WTC11 (cell line): ENCODE measurements around the gene LPAR3. TPM values are rescaled to one million over a fixed set of nuclear protein-coding genes. Genes with fewer than 3 reads are reported as not detected.
"Not testable (repeated sequence)": the region's sequence is repeated elsewhere in the genome, so short reads cannot be mapped to it uniquely, and the experiment has no call there.

Experiments used
- ATAC-seq: fragments of 200-7000 bp; cut with Tn5 transposase; 2 replicates; pipeline ENCODE4 v1.10.0; 2021; ENCODE audit warnings: mild to moderate bottlenecking, moderate library complexity
- CTCF ChIA-PET: fragments of 300-600 bp; sonication (Branson Sonifier 250); formaldehyde crosslinking; loops from one replicate; lab custom pipeline; 2021; ENCODE audit warnings: antibody characterized with exemption; lab: Charles Lee
- POLR2A ChIA-PET: fragments of 350-600 bp; sonication (Branson Sonifier 250); formaldehyde crosslinking; loops from one replicate; lab custom pipeline; 2021; ENCODE audit warnings: antibody characterized with exemption; lab: Charles Lee
- DNase-seq: peaks from one replicate; pipeline ENCODE4 v3.0.0; 2021; ENCODE audit warnings: low spot score
- H3K27ac Mint-ChIP-seq: 2 replicates; pipeline ENCODE4 v1.8.0; 2021; ENCODE audit warnings: mixed read lengths
- H3K27me3 Mint-ChIP-seq: 2 replicates; pipeline ENCODE4 v1.8.0; 2021; ENCODE audit warnings: low read depth, mild to moderate bottlenecking, moderate library complexity, mixed read lengths
- H3K36me3 Mint-ChIP-seq: 2 replicates; pipeline ENCODE4 v1.8.0; 2021; ENCODE audit warnings: mixed read lengths
- H3K4me1 Mint-ChIP-seq: 2 replicates; pipeline ENCODE4 v1.8.0; 2022; ENCODE audit warnings: mixed read lengths
- H3K4me3 Mint-ChIP-seq: 2 replicates; pipeline ENCODE4 v1.8.0; 2021; ENCODE audit warnings: mild to moderate bottlenecking, moderate library complexity, mixed read lengths
- H3K9me3 Mint-ChIP-seq: 2 replicates; pipeline ENCODE4 v1.8.0; 2021; ENCODE audit warnings: mixed read lengths
- ATF1 ChIP-seq: sonication (generic); formaldehyde crosslinking; IDR thresholded peaks from 2 replicates; pipeline ENCODE4 v1.8.1; 2023; ENCODE audit warnings: mild to moderate bottlenecking, moderate library complexity, missing genetic modification reagents
- GTF2I ChIP-seq: fragments of 250-450 bp; sonication (Bioruptor Pico); conservative IDR thresholded peaks from 2 replicates; pipeline ENCODE4 v1.4.0; 2021; ENCODE audit warnings: mild to moderate bottlenecking
- KAT7 ChIP-seq: sonication (generic); formaldehyde crosslinking; IDR thresholded peaks from 2 replicates; pipeline ENCODE4 v1.8.1; 2023; ENCODE audit warnings: missing genetic modification reagents, mild to moderate bottlenecking, borderline replicate concordance
- NFYB ChIP-seq: sonication (generic); formaldehyde crosslinking; conservative IDR thresholded peaks from 2 replicates; pipeline ENCODE4 v1.8.0; 2022; ENCODE audit warnings: low read depth, missing genetic modification reagents
- NR2C2 ChIP-seq: sonication (generic); formaldehyde crosslinking; IDR thresholded peaks from 2 replicates; pipeline ENCODE4 v1.8.0; 2022; ENCODE audit warnings: mild to moderate bottlenecking, missing genetic modification reagents
- NR3C1 ChIP-seq: sonication (generic); formaldehyde crosslinking; conservative IDR thresholded peaks from 2 replicates; pipeline ENCODE4 v1.8.1; 2023; ENCODE audit warnings: low read depth, mild to moderate bottlenecking, missing genetic modification reagents
- RORB ChIP-seq: fragments of 250-450 bp; sonication (Bioruptor Pico); IDR thresholded peaks from 2 replicates; pipeline ENCODE4 v1.9.0; 2021; ENCODE audit warnings: mild to moderate bottlenecking
- TEAD4 ChIP-seq: sonication (generic); formaldehyde crosslinking; IDR thresholded peaks from 2 replicates; pipeline ENCODE4 v1.8.0; 2022; ENCODE audit warnings: mild to moderate bottlenecking, missing genetic modification reagents
- ZNF121 ChIP-seq: sonication (generic); formaldehyde crosslinking; IDR thresholded peaks from 2 replicates; pipeline ENCODE4 v1.8.0; 2023; ENCODE audit warnings: missing genetic modification reagents
- ZNF232 ChIP-seq: sonication (generic); formaldehyde crosslinking; IDR thresholded peaks from 2 replicates; pipeline ENCODE4 v1.8.0; 2022; ENCODE audit warnings: mild to moderate bottlenecking, missing genetic modification reagents
- ZNF263 ChIP-seq: sonication (generic); formaldehyde crosslinking; IDR thresholded peaks from 2 replicates; pipeline ENCODE4 v1.8.1; 2022; ENCODE audit warnings: low read depth, mild to moderate bottlenecking, moderate library complexity, missing genetic modification reagents
- ZNF317 ChIP-seq: sonication (generic); formaldehyde crosslinking; IDR thresholded peaks from 2 replicates; pipeline ENCODE4 v1.8.1; 2023; ENCODE audit warnings: low read depth, mild to moderate bottlenecking, moderate library complexity, missing genetic modification reagents, borderline replicate concordance
- ZNF396 ChIP-seq: fragments of 250-450 bp; sonication (Bioruptor Pico); IDR thresholded peaks from 2 replicates; pipeline ENCODE4 v1.8.0; 2021; ENCODE audit warnings: mild to moderate bottlenecking, moderate library complexity, borderline replicate concordance
- total RNA-seq: library from RNA; stranded (reverse); gene quantifications from 3 replicates; pipeline ENCODE4 v1.2.3, GENCODE V29; 2021
- TF ChIP-seq, protein P1 (sequence below): fragments of 200-600 bp; IDR thresholded peaks from 2 replicates; pipeline ENCODE4 v1.8.0; 2022; ENCODE audit warnings: antibody characterized with exemption
- TF ChIP-seq, protein P2 (sequence below): sonication (generic); formaldehyde crosslinking; IDR thresholded peaks from 2 replicates; pipeline ENCODE4 v1.8.1; 2023; ENCODE audit warnings: mild to moderate bottlenecking, missing genetic modification reagents, borderline replicate concordance
- TF ChIP-seq, protein P3 (sequence below): sonication (generic); formaldehyde crosslinking; IDR thresholded peaks from 2 replicates; pipeline ENCODE4 v1.8.1; 2022; ENCODE audit warnings: low read depth, missing genetic modification reagents, borderline replicate concordance
- TF ChIP-seq, protein P4 (sequence below): fragments of 250-450 bp; sonication (Bioruptor Pico); IDR thresholded peaks from 2 replicates; pipeline ENCODE4 v1.8.0; 2021; ENCODE audit warnings: mild to moderate bottlenecking
- TF ChIP-seq, protein P5 (sequence below): sonication (generic); formaldehyde crosslinking; IDR thresholded peaks from 2 replicates; pipeline ENCODE4 v1.8.1; 2023; ENCODE audit warnings: mild to moderate bottlenecking, missing genetic modification reagents, moderate library complexity
- TF ChIP-seq, protein P6 (sequence below): sonication (generic); formaldehyde crosslinking; IDR thresholded peaks from 2 replicates; pipeline ENCODE4 v1.8.1; 2023; ENCODE audit warnings: mild to moderate bottlenecking, missing genetic modification reagents, moderate library complexity

The LPAR3 gene
- total RNA-seq, 1 experiment from 2014 or later: 33.3 TPM

DNA sequence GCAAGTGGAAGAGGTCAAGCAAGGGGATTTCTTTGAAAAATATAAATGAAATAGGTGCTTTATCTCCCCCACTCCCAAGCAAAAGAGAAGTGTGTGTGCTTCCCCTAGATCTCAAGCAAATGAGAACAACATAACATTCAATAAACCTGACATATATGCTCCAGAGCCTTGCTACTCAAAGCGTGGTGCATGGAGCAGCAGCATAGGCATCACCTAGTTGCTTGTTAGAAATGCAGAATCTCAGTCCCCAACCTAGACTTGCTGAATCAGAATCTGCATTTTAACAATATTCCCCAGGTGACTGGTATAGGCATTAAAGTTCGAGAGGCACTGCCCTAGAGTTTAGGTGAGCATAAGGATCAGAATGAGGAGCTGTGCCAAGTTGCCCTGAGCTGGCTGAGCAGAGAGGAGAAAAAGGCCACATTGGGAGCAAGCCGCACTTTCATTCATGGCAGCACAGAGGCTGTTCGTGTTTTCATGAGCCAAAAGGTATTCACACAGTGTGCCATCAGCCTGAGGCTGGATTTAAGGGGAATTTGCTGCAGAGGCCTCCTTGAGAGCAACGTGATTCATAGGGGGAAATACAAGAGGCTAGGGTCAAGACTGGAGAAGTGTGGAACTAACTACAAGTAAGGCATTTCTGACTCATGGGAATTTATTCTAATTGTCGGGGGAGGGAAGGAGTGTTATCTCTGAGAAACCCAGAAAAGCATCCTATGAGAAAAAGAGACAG, 14.3 kb upstream of the LPAR3 start:
- peak; percentile 83 for ATAC-seq
- no peak for DNase-seq

DNA sequence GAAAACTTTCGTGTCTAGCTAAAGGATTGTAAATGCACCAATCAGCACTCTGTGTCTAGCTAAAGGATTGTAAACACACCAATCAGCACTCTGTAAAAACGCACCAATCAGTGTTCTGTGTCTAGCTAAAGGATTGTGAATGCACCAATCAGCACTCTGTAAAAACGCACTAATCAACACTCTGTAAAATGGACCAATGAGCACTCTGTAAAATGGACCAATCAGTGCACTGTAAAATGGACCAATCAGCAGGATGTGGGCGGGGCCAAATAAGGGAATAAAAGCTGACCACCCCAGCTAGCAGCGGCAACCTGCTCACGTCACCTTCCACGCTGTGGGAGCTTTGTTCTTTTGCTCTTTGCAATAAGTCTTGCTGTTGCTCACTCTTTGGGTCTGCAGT, 9.7 kb upstream of the LPAR3 start:
- POLR2A ChIA-PET, H3K4me3 Mint-ChIP-seq, H3K27ac Mint-ChIP-seq, DNase-seq, H3K27me3 Mint-ChIP-seq, H3K4me1 Mint-ChIP-seq, ATAC-seq: not testable (repeated sequence)
- Mint-ChIP-seq H3K9me3 (peaks cover 27% of the 10 kb centered on the region), H3K36me3 (peaks cover 14% of the 10 kb centered on the region)
- CTCF ChIA-PET: interaction anchor here (1.1 kb wide), 1 partner anchor 42 kb away, joined by 3 read pairs; no protein-coding TSS in a partner anchor
- TF ChIP-seq NFYB: peak; percentile 64

More for the DNA sequence above, 14.3 kb upstream of the LPAR3 start:
- H3K27ac Mint-ChIP-seq: peak overlapping the region; percentile 61
- peaks cover 9% of the 10 kb centered on the region for H3K36me3 Mint-ChIP-seq
- H3K27me3 Mint-ChIP-seq: no peaks in the 10 kb centered on the region
- peaks cover 14% of the 10 kb centered on the region for H3K9me3 Mint-ChIP-seq
- peak overlapping the region; percentile 27; the same call in 1 of the 2 replicates for H3K4me3 Mint-ChIP-seq
- ChIA-PET CTCF (no interaction called here), POLR2A (no interaction called here)
- TF ChIP-seq, protein P1, sequence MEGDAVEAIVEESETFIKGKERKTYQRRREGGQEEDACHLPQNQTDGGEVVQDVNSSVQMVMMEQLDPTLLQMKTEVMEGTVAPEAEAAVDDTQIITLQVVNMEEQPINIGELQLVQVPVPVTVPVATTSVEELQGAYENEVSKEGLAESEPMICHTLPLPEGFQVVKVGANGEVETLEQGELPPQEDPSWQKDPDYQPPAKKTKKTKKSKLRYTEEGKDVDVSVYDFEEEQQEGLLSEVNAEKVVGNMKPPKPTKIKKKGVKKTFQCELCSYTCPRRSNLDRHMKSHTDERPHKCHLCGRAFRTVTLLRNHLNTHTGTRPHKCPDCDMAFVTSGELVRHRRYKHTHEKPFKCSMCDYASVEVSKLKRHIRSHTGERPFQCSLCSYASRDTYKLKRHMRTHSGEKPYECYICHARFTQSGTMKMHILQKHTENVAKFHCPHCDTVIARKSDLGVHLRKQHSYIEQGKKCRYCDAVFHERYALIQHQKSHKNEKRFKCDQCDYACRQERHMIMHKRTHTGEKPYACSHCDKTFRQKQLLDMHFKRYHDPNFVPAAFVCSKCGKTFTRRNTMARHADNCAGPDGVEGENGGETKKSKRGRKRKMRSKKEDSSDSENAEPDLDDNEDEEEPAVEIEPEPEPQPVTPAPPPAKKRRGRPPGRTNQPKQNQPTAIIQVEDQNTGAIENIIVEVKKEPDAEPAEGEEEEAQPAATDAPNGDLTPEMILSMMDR: no peak
- no peak for TF ChIP-seq ZNF121
- TF ChIP-seq, protein P2, sequence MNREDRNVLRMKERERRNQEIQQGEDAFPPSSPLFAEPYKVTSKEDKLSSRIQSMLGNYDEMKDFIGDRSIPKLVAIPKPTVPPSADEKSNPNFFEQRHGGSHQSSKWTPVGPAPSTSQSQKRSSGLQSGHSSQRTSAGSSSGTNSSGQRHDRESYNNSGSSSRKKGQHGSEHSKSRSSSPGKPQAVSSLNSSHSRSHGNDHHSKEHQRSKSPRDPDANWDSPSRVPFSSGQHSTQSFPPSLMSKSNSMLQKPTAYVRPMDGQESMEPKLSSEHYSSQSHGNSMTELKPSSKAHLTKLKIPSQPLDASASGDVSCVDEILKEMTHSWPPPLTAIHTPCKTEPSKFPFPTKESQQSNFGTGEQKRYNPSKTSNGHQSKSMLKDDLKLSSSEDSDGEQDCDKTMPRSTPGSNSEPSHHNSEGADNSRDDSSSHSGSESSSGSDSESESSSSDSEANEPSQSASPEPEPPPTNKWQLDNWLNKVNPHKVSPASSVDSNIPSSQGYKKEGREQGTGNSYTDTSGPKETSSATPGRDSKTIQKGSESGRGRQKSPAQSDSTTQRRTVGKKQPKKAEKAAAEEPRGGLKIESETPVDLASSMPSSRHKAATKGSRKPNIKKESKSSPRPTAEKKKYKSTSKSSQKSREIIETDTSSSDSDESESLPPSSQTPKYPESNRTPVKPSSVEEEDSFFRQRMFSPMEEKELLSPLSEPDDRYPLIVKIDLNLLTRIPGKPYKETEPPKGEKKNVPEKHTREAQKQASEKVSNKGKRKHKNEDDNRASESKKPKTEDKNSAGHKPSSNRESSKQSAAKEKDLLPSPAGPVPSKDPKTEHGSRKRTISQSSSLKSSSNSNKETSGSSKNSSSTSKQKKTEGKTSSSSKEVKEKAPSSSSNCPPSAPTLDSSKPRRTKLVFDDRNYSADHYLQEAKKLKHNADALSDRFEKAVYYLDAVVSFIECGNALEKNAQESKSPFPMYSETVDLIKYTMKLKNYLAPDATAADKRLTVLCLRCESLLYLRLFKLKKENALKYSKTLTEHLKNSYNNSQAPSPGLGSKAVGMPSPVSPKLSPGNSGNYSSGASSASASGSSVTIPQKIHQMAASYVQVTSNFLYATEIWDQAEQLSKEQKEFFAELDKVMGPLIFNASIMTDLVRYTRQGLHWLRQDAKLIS: no peak
- TF ChIP-seq, protein P3, sequence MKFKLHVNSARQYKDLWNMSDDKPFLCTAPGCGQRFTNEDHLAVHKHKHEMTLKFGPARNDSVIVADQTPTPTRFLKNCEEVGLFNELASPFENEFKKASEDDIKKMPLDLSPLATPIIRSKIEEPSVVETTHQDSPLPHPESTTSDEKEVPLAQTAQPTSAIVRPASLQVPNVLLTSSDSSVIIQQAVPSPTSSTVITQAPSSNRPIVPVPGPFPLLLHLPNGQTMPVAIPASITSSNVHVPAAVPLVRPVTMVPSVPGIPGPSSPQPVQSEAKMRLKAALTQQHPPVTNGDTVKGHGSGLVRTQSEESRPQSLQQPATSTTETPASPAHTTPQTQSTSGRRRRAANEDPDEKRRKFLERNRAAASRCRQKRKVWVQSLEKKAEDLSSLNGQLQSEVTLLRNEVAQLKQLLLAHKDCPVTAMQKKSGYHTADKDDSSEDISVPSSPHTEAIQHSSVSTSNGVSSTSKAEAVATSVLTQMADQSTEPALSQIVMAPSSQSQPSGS (CRISPR knock-in tag): no peak
- TF ChIP-seq RORB (CRISPR knock-in tag): no peak
- TF ChIP-seq, all 79 proteins: peak for 0
- peaks cover 10% of the 10 kb centered on the region for H3K4me1 Mint-ChIP-seq

DNA sequence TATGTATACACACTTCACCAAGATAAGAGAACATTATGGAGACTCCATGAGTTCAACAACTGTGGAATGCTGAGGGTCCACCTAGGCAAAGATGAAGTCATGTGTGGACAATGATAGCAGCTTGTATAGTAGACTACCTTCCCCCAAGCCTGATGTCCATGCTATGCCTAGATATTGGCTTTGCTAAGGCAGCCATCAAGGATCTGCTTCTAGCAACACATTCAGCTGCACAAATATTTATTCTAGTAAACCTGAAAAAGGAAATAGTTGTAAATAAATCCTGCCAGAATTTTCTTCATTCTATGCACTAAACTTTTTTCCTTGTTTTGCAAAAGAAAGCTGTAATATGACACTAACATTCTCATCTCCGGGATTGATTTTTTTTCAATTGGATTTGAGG, 7.0 kb upstream of the LPAR3 start:
- H3K9me3 Mint-ChIP-seq: peaks cover 27% of the 10 kb centered on the region
- CTCF ChIA-PET: no interaction called here
- ATAC-seq (no peak), DNase-seq (no peak)
- POLR2A ChIA-PET: no interaction called here
- H3K27me3 Mint-ChIP-seq: no peaks in the 10 kb centered on the region
- H3K36me3 Mint-ChIP-seq: peaks cover 14% of the 10 kb centered on the region
- H3K27ac Mint-ChIP-seq: no peak overlapping the region
- no peak overlapping the region for H3K4me3 Mint-ChIP-seq
- H3K4me1 Mint-ChIP-seq: peaks cover 14% of the 10 kb centered on the region
- no peak for TF ChIP-seq ZNF317 (CRISPR knock-in tag)
- TF ChIP-seq ATF1 (CRISPR knock-in tag): no peak
- TF ChIP-seq, protein P4, sequence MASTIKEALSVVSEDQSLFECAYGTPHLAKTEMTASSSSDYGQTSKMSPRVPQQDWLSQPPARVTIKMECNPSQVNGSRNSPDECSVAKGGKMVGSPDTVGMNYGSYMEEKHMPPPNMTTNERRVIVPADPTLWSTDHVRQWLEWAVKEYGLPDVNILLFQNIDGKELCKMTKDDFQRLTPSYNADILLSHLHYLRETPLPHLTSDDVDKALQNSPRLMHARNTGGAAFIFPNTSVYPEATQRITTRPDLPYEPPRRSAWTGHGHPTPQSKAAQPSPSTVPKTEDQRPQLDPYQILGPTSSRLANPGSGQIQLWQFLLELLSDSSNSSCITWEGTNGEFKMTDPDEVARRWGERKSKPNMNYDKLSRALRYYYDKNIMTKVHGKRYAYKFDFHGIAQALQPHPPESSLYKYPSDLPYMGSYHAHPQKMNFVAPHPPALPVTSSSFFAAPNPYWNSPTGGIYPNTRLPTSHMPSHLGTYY (CRISPR knock-in tag): no peak
- no peak for TF ChIP-seq NR3C1 (CRISPR knock-in tag)
- TF ChIP-seq NR2C2 (CRISPR knock-in tag): no peak
- TF ChIP-seq ZNF263 (CRISPR knock-in tag): no peak
- no peak for TF ChIP-seq ZNF121
- no peak for TF ChIP-seq GTF2I (CRISPR knock-in tag)
- TF ChIP-seq, protein P5, sequence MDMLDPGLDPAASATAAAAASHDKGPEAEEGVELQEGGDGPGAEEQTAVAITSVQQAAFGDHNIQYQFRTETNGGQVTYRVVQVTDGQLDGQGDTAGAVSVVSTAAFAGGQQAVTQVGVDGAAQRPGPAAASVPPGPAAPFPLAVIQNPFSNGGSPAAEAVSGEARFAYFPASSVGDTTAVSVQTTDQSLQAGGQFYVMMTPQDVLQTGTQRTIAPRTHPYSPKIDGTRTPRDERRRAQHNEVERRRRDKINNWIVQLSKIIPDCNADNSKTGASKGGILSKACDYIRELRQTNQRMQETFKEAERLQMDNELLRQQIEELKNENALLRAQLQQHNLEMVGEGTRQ (CRISPR knock-in tag): no peak
- TF ChIP-seq TEAD4: no peak
- TF ChIP-seq, protein P6, sequence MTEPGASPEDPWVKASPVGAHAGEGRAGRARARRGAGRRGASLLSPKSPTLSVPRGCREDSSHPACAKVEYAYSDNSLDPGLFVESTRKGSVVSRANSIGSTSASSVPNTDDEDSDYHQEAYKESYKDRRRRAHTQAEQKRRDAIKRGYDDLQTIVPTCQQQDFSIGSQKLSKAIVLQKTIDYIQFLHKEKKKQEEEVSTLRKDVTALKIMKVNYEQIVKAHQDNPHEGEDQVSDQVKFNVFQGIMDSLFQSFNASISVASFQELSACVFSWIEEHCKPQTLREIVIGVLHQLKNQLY: no peak
- TF ChIP-seq KAT7 (CRISPR knock-in tag): no peak
- TF ChIP-seq ZNF232 (CRISPR knock-in tag): no peak
- TF ChIP-seq, protein P1: no peak
- TF ChIP-seq ZNF396 (CRISPR knock-in tag): no peak
